Measurements from ENCODE around the gene HIVEP3. TPM values are rescaled to one million over a fixed set of nuclear protein-coding genes. Genes with fewer than 3 reads are reported as not detected.
A peak's percentile ranks its signal among the peaks of the same experiment; 100 is the strongest.

HIVEP3 gene
- total RNA-seq, 1 experiment from 2014 or later, result 1.4 TPM

- no peak for DNase-seq (ENCODE audit: low read depth)
- in situ Hi-C loops (cut with HindIII; ENCODE audit: low pct_unique_long_range_greater_than_20kb, low sequenced_read_pairs), result no loop called here
Measured at GRCh38 chr1:41842993-41843755, 75.5 kb downstream of the HIVEP3 start.

- DNase-seq (ENCODE audit: low read depth), result no peak
- in situ Hi-C loops (cut with HindIII; ENCODE audit: low pct_unique_long_range_greater_than_20kb, low sequenced_read_pairs), result no loop called here
Measured at GRCh38 chr1:41842326-41842725, 76.4 kb downstream of the HIVEP3 start.

GRCh38 chr1:41840592-41841246 lies 78.0 kb downstream of the HIVEP3 start:
- in situ Hi-C loops (cut with HindIII; ENCODE audit: low pct_unique_long_range_greater_than_20kb, low sequenced_read_pairs), result no loop called here
- peak; percentile 16 for DNase-seq (ENCODE audit: low read depth)

GRCh38 chr1:41838266-41838665 lies 80.5 kb downstream of the HIVEP3 start:
- DNase-seq (ENCODE audit: low read depth), result no peak
- in situ Hi-C loops (cut with HindIII; ENCODE audit: low pct_unique_long_range_greater_than_20kb, low sequenced_read_pairs), result no loop called here

GRCh38 chr1:41837691-41838090 lies 81.0 kb downstream of the HIVEP3 start:
- DNase-seq (ENCODE audit: low read depth), result no peak
- in situ Hi-C loops (cut with HindIII; ENCODE audit: low pct_unique_long_range_greater_than_20kb, low sequenced_read_pairs), result no loop called here

DNA sequence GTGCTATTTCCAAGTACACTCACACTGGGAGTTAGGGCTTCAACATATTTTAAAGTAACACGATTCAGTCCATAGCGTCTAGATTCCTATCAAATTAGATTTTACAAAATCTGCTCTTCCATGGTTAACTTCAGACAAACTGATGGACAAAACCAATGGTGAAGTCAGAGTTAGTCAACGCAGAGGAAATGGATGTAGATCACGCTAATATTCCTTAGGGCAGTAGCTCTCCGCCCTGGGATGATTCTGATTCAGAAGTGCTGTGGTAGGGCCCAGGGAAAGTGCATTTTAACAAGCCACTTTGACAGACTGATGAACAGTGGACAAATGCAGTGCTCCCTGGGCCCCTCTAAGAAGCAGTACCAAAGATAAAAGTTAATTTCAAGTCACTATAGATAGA lies 83.2 kb downstream of the HIVEP3 start:
- in situ Hi-C loops (cut with HindIII; ENCODE audit: low pct_unique_long_range_greater_than_20kb, low sequenced_read_pairs), result no loop called here
- no peak for DNase-seq (ENCODE audit: low read depth)

DNA sequence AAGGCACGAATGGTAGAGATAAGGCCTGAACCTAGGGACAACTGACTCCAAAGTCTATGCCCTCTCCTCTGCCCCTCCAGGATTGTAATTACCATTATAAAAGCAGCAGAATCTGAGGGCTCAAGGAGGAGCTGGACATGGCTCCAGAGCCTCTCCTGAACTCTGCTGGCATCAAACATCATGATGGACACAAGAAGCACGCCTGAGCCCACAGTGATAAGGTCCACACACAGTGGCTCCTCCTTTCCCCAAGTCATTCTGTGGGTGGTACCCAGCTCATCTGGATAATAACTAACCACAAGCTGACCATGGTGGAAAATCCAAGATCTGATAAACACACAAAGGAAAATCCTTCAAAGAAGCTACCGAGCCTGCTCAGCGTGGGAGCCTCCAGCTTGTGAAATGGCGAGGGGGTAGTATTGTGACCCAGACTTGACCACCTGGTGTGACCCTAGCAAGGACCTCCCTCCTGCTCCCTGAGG lies 85.2 kb downstream of the HIVEP3 start:
- in situ Hi-C loops (cut with HindIII; ENCODE audit: low pct_unique_long_range_greater_than_20kb, low sequenced_read_pairs), result no loop called here

GRCh38 chr1:41830726-41831125 lies 88.0 kb downstream of the HIVEP3 start:
- no peak for DNase-seq (ENCODE audit: low read depth)
- in situ Hi-C loops (cut with HindIII; ENCODE audit: low pct_unique_long_range_greater_than_20kb, low sequenced_read_pairs), result no loop called here

More for the DNA sequence above, 85.2 kb downstream of the HIVEP3 start:
- DNase-seq (ENCODE audit: low read depth), result no peak

GRCh38 chr1:41827991-41828570 lies 90.6 kb downstream of the HIVEP3 start:
- in situ Hi-C loops (cut with HindIII; ENCODE audit: low pct_unique_long_range_greater_than_20kb, low sequenced_read_pairs), result no loop called here
- no peak for DNase-seq (ENCODE audit: low read depth)

DNA sequence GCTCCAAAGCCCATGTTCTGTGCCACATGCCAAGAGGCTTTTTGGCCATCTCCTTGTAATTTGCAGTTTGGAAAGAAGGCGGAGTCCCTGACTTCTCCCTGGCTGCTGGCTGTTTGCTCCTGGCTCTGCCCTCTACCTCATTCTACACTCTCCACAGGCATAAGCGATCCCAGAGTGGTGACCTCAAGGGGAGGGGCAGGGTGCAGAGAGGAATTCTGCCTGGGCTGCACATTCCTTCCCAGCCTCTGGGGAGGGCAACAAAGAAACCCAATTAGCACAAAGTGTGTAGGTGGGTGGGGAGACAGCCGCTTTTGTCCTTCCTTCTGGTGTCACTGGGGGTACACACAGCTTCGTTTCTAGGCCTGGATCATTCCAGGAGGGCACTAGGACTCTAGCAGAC lies 95.3 kb downstream of the HIVEP3 start:
- in situ Hi-C loops (cut with HindIII; ENCODE audit: low pct_unique_long_range_greater_than_20kb, low sequenced_read_pairs), result no loop called here
- no peak for DNase-seq (ENCODE audit: low read depth)

DNA sequence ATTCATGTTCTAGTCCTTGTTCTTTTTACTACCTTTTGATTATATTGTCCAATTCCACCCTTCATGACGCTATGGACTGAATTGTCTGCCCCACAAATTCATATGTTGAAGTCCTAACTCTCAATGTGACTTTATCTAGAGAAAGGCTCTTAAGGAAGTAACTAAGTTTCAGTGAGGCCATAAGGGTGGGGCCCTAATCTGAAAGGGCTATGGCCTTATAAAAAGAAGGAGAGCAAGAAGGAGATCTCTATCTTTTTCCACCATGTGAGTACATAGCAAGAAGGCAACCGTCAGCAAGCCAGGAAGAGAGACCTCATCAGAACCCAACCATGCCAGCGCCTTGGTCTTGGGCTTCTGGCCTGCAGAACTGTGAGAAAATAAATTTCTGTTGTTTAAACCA lies 95.9 kb downstream of the HIVEP3 start:
- DNase-seq (ENCODE audit: low read depth), result no peak
- in situ Hi-C loops (cut with HindIII; ENCODE audit: low pct_unique_long_range_greater_than_20kb, low sequenced_read_pairs), result no loop called here

- no peak for DNase-seq (ENCODE audit: low read depth)
- in situ Hi-C loops (cut with HindIII; ENCODE audit: low pct_unique_long_range_greater_than_20kb, low sequenced_read_pairs), result no loop called here
Measured at GRCh38 chr1:41819843-41820242, 98.9 kb downstream of the HIVEP3 start.

DNA sequence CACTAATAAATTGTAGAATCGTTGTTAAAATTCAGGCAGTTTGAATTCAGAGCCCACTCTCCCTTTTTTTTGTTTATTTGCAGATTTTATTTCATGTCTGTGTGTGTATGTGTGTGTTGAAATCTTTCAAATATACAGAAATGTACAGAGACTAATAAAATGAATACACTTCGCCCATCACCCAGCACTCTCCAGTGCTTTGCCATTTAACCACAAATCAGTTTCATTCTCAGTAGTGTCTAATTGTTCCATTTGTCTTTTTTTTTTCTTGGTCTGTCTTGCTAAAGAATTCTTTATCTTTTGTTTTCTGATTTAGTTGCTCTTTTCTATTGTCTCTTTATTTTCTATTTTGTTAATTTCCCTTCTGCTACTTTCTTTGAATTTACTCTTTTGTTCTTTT lies 99.7 kb downstream of the HIVEP3 start:
- no peak for DNase-seq (ENCODE audit: low read depth)
- in situ Hi-C loops (cut with HindIII; ENCODE audit: low pct_unique_long_range_greater_than_20kb, low sequenced_read_pairs), result no loop called here

- DNase-seq (ENCODE audit: low read depth), result no peak
- in situ Hi-C loops (cut with HindIII; ENCODE audit: low pct_unique_long_range_greater_than_20kb, low sequenced_read_pairs), result no loop called here
Measured at GRCh38 chr1:41816061-41816460, 102.7 kb downstream of the HIVEP3 start.

GRCh38 chr1:41813755-41814745 lies 104.7 kb downstream of the HIVEP3 start:
- DNase-seq (ENCODE audit: low read depth), result no peak
- in situ Hi-C loops (cut with HindIII; ENCODE audit: low pct_unique_long_range_greater_than_20kb, low sequenced_read_pairs), result no loop called here

- in situ Hi-C loops (cut with HindIII; ENCODE audit: low pct_unique_long_range_greater_than_20kb, low sequenced_read_pairs), result no loop called here
- no peak for DNase-seq (ENCODE audit: low read depth)
Measured at GRCh38 chr1:41813226-41813625, 105.5 kb downstream of the HIVEP3 start.

DNA sequence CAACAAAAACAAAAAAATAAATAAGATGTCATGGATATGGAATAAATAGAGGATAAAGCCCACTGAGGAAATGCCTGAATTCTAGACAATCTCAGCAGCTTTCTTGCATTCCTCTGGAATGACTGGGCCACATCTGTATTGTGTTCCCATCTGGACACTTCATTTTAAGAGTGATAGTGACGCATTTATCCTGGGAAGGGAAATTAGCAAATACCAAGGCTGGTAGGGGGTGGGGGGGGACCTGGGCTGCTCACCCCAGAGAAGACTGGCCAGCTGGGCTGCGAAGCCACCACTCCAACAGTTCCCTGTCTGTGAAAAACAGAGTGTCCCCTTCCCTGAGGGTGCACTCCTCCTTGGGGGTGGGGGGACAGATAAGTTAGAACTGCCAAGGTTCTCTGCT lies 106.3 kb downstream of the HIVEP3 start:
- no peak for DNase-seq (ENCODE audit: low read depth)

DNA sequence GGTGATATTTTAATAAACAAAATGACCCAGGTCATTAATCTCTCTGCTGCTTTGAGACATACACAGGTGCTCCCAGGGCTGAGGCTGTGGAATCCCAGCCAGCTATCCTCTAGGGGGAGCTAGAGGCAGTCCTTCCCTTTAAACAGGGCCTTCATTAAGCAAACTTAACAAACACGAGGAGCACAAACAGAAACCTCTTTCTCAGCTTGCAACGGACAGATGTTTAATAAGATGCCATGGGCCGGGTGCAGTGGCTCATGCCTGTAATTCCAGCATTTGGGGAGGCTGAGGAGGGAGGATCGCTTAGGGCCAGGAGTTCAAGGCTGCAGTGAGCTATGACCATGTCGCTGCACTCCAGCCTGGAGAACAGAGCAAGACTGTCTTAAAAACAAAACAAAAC lies 106.7 kb downstream of the HIVEP3 start:
- in situ Hi-C loops (cut with HindIII; ENCODE audit: low pct_unique_long_range_greater_than_20kb, low sequenced_read_pairs), result no loop called here
- DNase-seq (ENCODE audit: low read depth), result peak; percentile 31

More for the DNA sequence above, 106.3 kb downstream of the HIVEP3 start:
- in situ Hi-C loops (cut with HindIII; ENCODE audit: low pct_unique_long_range_greater_than_20kb, low sequenced_read_pairs), result no loop called here
